Heart left ventricle (tissue), 16 donors: ENCODE results near the gene SLC39A10. TPM values are rescaled to one million over a fixed set of nuclear protein-coding genes. Genes with fewer than 3 reads are reported as not detected.
"Not testable (repeated sequence)": the region's sequence is repeated elsewhere in the genome, so short reads cannot be mapped to it uniquely, and the experiment has no call there.

ENCODE experiments used
- ATAC-seq, 4 donors: fragments of 200-7000 bp; cut with Tn5 transposase; one replicate each; pipeline ENCODE4 v1.9.1; 2020 to 2022; ENCODE audit warnings: moderate library complexity in 4 of 4, mild to moderate bottlenecking in 3 of 4, moderate number of reproducible peaks in 1 of 4
- DNase-seq, 5 donors: peaks; one replicate each; pipeline ENCODE4 v3.0.0-alpha.2; 2020
- H3K27ac ChIP-seq, 12 donors: fragments of 200-600 bp; sonication (generic) in 4 of 12; one replicate each; pipeline versions ENCODE4 v1.5.0 to v1.8.0; 2016 to 2022; ENCODE audit warnings: mild to moderate bottlenecking in 2 of 12
- H3K27me3 ChIP-seq, 9 donors: fragments of 200-600 bp; sonication (generic) in 2 of 9; one replicate each; pipeline versions ENCODE4 v1.5.1 to v1.8.0; 2016 to 2022; ENCODE audit warnings: mild to moderate bottlenecking in 3 of 9
- H3K36me3 ChIP-seq, 9 donors: fragments of 200-600 bp; sonication (generic) in 2 of 9; one replicate each; pipeline versions ENCODE4 v1.5.0 to v1.8.0; 2018 to 2022; ENCODE audit warnings: mild to moderate bottlenecking in 2 of 9
- H3K4me1 ChIP-seq, 12 donors: fragments of 200-600 bp; sonication (generic) in 4 of 12; one replicate each; pipeline versions ENCODE4 v1.5.0 to v1.8.0; 2016 to 2022; ENCODE audit warnings: mild to moderate bottlenecking in 3 of 12
- H3K4me3 ChIP-seq, 12 donors: fragments of 200-600 bp; sonication (generic) in 4 of 12; one replicate each; pipeline versions ENCODE4 v1.5.0 to v1.8.0; 2017 to 2022; ENCODE audit warnings: mild to moderate bottlenecking in 9 of 12, moderate library complexity in 4 of 12
- H3K9me3 ChIP-seq, 12 donors: fragments of 200-600 bp; sonication (generic) in 4 of 12; one replicate each; pipeline versions ENCODE4 v1.5.0 to v1.8.0; 2016 to 2022; ENCODE audit warnings: mild to moderate bottlenecking in 1 of 12
- CTCF ChIP-seq, 12 donors: fragments of 200-600 bp; sonication (generic) in 4 of 12; IDR thresholded peaks; one replicate each; pipeline versions ENCODE4 v1.5.0 to v1.8.0; 2018 to 2022; ENCODE audit warnings: antibody characterized with exemption in 12 of 12, mild to moderate bottlenecking in 5 of 12
- POLR2A ChIP-seq, 2 donors: fragments of 450-650 bp; IDR thresholded peaks; one replicate each; pipeline ENCODE4 v1.6.1; 2017; ENCODE audit warnings: antibody characterized with exemption in 2 of 2, mild to moderate bottlenecking in 2 of 2, moderate library complexity in 2 of 2
- WGBS, 4 donors: extraction: QIAGEN DNeasy Blood & Tissue Kit in 2 of 4; methylation state at CpG; one replicate each; pipeline versions ENCODE4 v1.1.5 to v1.1.7; 2013 to 2018; 5-methylcytosine and 5-hydroxymethylcytosine counted together
- intact Hi-C, 10 donors: fragments of 100-400 bp; cut with DNase I; formaldehyde crosslinking; loops; one replicate each; pipeline versions ENCODE4 v1.11.1 to v1.14.2; 2022
- polyA plus RNA-seq, 2 donors: library from polyadenylated mRNA; stranded (reverse); fragments of 200-250 nt; gene quantifications; one replicate each; pipeline ENCODE4 v1.2.3, GENCODE V29; 2013
- total RNA-seq, 9 donors: library from RNA; depleted of rRNA in 2 of 9; stranded (reverse); fragments of >200 nt in 2 of 9; fragmentation: NEBNext Ultra II Directional in 3 of 9; extraction: Animal tissue kit (Norgen Biotek cat#: 25700) in 3 of 9; gene quantifications; one replicate each; pipeline versions ENCODE4 v1.1.0 to v1.2.4, GENCODE V29; 2016 to 2023
- donor health status: ischemic (EF 13 %, LVEDD 7.1; RV severe dilation, severe dysfunction).
- donor health status: healthy with polysubstance abuse.
- donor health status: DM: no; HTN: yes; CAD: no.
- donor health status: DM: no; HTN: no; CAD: no.
- donor health status: ischemic (EF 25% LVEDD 6.9; RV normal size, moderate dysfunction).
- donor health status: ischemic (EF 25% LVEDD 5.7; RV mildly dilated, moderate dysfunction).
- donor health status: healthy.
- donor health status: DM: yes; HTN: yes; CAD: no.
- donor health status: ischemic (EF 35%, LVEDD 5.7; RV mildly dilated, moderate dysfunction).
- donor health status: nonischemic (EF 11% LVEDD 7.7; RV severe dilation, severe dysfunction).
- donor health status: DM: yes; HTN: yes; CAD: no.
- donor health status: PGD.
- donor health status: ischemic (EF 29% LVEDD 5.4; RV normal size, mild dysfunction).
- donor health status: nonischemic (EF 23%, LVEDD 6.1; RV moderate dilation, normal function).

The SLC39A10 gene
- total and polyA plus RNA-seq, 11 donors: 3.1 to 18.2 (median 9.2) TPM

DNA sequence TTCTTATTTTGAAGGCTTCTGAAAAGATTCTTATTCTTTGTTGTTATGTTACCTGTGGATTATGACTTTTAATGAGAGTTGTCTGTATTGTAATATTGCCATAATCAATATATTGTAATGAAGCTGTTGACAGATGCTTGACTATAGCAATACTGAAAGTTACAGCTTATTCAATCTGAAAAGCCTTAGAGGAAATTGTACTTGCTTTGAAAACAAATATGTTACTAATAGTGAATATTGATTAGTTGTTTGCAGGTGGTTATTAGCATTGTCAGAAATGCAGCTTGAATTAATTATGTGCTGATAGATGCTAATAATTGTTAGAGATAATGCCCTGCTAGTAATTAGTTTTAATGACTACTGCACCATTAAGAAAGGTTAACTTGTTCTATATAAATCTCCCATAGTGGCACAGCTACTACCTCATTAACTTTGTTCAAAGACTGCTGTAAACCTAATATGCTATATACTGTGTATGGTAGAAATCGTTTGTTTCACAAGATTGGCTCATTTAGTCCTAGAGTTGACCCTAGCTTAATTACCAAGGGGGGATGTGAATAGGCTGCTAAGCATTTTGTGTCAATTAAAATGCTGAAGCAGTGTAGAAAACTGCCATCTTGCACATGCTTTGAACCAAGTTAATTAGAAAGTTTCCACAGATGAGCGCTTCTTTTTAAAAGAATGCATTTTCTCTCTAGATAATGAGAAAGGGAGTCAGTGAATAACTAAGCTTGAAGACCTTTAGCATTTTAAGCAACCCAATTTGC lies 30.5 kb downstream of the SLC39A10 start:
- peaks cover 0 to 21% (median 0%) of the 10 kb centered on the region in 9 donors for H3K36me3 ChIP-seq
- no peak overlapping the region for H3K27ac ChIP-seq
- H3K27me3 ChIP-seq: no peaks in the 10 kb centered on the region
- intact Hi-C loops: no loop called here
- ATAC-seq (no peak), DNase-seq (no peak)
- no peak overlapping the region for H3K4me3 ChIP-seq
- H3K9me3 ChIP-seq: peaks cover 0 to 23% (median 2%) of the 10 kb centered on the region in 12 donors
- no peaks in the 10 kb centered on the region for H3K4me1 ChIP-seq
- TF ChIP-seq CTCF (IDR thresholded peaks at IDR 0.05) (no peak), POLR2A (IDR thresholded peaks at IDR 0.05) (no peak)
- 70 to 84% (median 81%) methylated on average over 2 of the region's 2 CpGs for WGBS, 4 donors

- ATAC-seq, H3K4me3 ChIP-seq, H3K4me1 ChIP-seq, DNase-seq, H3K27ac ChIP-seq, H3K27me3 ChIP-seq, intact Hi-C loops: not testable (repeated sequence)
- WGBS, 4 donors: 87 to 90% (median 88%) methylated on average over 3 of the region's 3 CpGs
- Histone ChIP-seq H3K36me3 (peaks cover 0 to 12% (median 0%) of the 10 kb centered on the region in 9 donors), H3K9me3 (peaks cover 0 to 43% (median 2%) of the 10 kb centered on the region in 12 donors)
These were observed 35.5 kb downstream of the SLC39A10 start for GRCh38 chr2:195692531-195692930.

DNA sequence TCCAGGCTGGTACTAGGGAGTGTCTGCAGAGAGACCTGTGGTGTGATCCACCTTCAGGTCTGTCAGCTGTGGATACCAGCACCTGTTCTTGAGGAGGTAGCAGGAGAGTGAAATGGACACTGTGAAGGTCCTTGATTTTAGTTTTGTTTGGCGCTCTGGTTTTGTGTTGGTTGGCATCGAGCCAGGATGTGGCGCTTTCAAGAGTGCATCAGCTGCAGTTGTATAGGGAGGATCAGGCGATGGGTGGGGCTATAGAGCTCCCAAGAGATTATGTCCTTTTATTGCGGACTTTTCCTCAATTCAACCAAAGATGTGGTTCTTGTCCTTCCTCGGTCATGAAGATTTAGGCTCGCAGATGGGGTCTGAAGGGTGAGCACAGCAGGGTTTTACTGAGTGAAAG lies 37.5 kb downstream of the SLC39A10 start:
- H3K27me3 ChIP-seq: no peaks in the 10 kb centered on the region
- DNase-seq (no peak), ATAC-seq (no peak)
- no peak for TF ChIP-seq CTCF (IDR thresholded peaks at IDR 0.05)
- no peak for TF ChIP-seq POLR2A (IDR thresholded peaks at IDR 0.05)
- 94 to 97% (median 97%) methylated on average over 7 of the region's 7 CpGs for WGBS, 4 donors
- peaks cover 0 to 12% (median 0%) of the 10 kb centered on the region in 9 donors for H3K36me3 ChIP-seq
- H3K9me3 ChIP-seq: peaks cover 0 to 57% (median 3%) of the 10 kb centered on the region in 12 donors
- no peak overlapping the region for H3K27ac ChIP-seq
- intact Hi-C loops: no loop called here
- no peak overlapping the region for H3K4me3 ChIP-seq
- peaks cover 0 to 8% (median 0%) of the 10 kb centered on the region in 12 donors for H3K4me1 ChIP-seq

- Histone ChIP-seq H3K27me3 (no peaks in the 10 kb centered on the region), H3K9me3 (peaks cover 0 to 62% (median 9%) of the 10 kb centered on the region in 12 donors), H3K27ac (no peak overlapping the region), H3K36me3 (peaks cover 0 to 12% (median 0%) of the 10 kb centered on the region in 9 donors), H3K4me1 (peaks cover 0 to 8% (median 0%) of the 10 kb centered on the region in 12 donors), H3K4me3 (no peak overlapping the region)
- intact Hi-C loops: no loop called here
- TF ChIP-seq CTCF (IDR thresholded peaks at IDR 0.05): no peak
- no peak for TF ChIP-seq POLR2A (IDR thresholded peaks at IDR 0.05)
- WGBS, 4 donors: 83 to 94% (median 89%) methylated on average over 8 of the region's 8 CpGs
- DNase-seq: no peak
- no peak for ATAC-seq
These were observed 38.1 kb downstream of the SLC39A10 start for GRCh38 chr2:195695002-195695631.
